Neuron (in vitro differentiated cells): Measurements from ENCODE around the gene SPOCK1.

Experiments used
- H2AFZ ChIP-seq: one replicate; pipeline ENCODE4 v1.6.1; 2013; ENCODE audit warnings: low read depth, mild to moderate bottlenecking, inconsistent platforms, low read length, moderate library complexity
- H3K27me3 ChIP-seq: one replicate; pipeline ENCODE4 v1.6.1; 2013; ENCODE audit warnings: low read length; ENCODE audit not compliant: insufficient read depth
- H3K36me3 ChIP-seq: one replicate; pipeline ENCODE4 v1.6.1; 2013; ENCODE audit warnings: low read length; ENCODE audit not compliant: insufficient read depth
- H3K4me1 ChIP-seq: one replicate; pipeline ENCODE4 v1.6.1; 2013; ENCODE audit warnings: low read length; ENCODE audit not compliant: insufficient read depth
- H3K4me3 ChIP-seq: 2 replicates; pipeline ENCODE4 v1.5.1; 2013; ENCODE audit warnings: mild to moderate bottlenecking, low read length, moderate library complexity
- H3K9me3 ChIP-seq: one replicate; pipeline ENCODE4 v1.6.1; 2013; ENCODE audit warnings: low read length

The SPOCK1 gene

DNA sequence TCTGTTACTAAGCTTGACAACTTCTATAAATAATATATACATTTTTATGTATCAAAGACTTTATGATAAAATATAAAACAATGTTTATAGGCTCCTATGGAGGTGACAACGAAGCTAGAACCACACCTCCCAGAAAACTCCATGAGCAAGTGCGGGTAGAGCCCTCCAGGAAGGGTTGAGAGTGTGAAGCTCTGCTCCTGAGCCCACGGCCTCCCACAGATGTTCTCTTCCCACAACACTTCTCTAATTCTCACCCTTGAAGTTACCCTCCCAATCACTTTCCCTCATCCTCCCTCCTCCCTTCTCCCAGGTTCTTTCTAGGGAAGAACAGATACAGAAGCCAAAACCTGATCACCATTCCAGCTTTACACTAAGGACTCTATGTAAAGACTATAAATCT, 427.6 kb downstream of the SPOCK1 start:
- H3K4me3 ChIP-seq, result no peak overlapping the region
- no peak overlapping the region for H2AFZ ChIP-seq
- no peaks in the 10 kb centered on the region for H3K27me3 ChIP-seq
- no peaks in the 10 kb centered on the region for H3K36me3 ChIP-seq
- H3K4me1 ChIP-seq, result no peaks in the 10 kb centered on the region
- H3K9me3 ChIP-seq, result no peaks in the 10 kb centered on the region

DNA sequence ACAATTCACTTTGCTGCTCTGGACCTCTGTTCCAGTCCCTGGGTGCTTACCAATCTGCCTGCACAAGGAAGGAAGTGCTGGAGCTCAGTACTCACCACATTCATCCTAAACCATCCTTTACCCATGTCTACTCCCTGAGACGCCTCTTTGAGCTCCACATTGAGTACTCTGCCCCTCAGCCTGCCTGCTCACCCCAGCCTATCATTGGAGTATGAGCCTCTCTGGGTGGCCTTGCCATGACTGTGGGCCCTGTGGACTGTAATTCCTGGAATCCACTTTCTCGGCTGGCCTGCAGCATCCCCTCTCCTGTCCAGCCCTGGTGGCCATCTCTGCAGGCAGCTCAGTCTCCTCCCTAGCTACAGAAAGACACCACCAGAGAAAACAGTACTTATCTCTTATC, 428.6 kb downstream of the SPOCK1 start:
- Histone ChIP-seq H3K4me1 (no peaks in the 10 kb centered on the region), H2AFZ (no peak overlapping the region), H3K4me3 (no peak overlapping the region), H3K36me3 (no peaks in the 10 kb centered on the region), H3K27me3 (no peaks in the 10 kb centered on the region), H3K9me3 (no peaks in the 10 kb centered on the region)

DNA sequence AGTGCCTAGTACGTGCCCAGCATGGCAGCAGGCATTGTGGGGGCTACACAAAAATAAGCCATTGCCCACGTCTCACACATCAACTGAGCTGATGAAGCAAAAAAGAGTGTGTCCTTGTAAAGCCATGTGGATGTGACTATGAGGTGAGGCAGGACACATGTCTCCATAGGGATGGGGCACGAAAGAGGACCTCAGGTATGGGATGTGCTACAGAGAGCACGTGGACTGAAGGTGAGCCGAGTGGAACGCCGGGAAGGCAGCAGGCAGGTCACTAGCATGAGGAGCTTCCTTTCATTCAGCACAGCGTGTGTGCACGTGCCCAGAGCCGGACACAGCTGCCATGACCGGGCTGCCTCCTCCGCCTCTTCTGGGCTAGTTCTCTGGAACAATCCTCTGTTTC, 429.8 kb downstream of the SPOCK1 start:
- Histone ChIP-seq H2AFZ (no peak overlapping the region), H3K36me3 (no peaks in the 10 kb centered on the region), H3K27me3 (no peaks in the 10 kb centered on the region), H3K4me1 (no peaks in the 10 kb centered on the region), H3K4me3 (no peak overlapping the region), H3K9me3 (no peaks in the 10 kb centered on the region)

DNA sequence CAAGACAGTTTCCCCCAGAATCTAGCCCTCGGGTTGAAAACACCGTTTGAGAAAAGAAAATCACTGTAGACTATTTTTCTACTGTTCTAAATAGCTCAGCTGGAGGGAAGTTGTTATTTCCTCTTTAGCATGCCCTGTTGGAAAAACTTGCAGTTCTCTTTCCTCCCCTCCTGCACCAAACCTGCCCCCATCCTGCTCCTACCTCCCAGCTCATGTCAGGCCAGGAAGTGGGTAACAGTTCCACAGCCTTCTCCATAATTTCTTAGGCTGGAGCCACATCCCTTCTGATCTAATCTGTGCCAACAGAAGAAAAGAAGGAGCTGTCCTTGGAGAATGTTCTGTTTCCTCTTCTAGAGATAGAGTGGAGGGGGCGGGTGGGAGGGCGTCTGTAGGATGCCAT, 437.7 kb downstream of the SPOCK1 start:
- Histone ChIP-seq H2AFZ (no peak overlapping the region), H3K27me3 (no peaks in the 10 kb centered on the region), H3K36me3 (no peaks in the 10 kb centered on the region), H3K9me3 (no peaks in the 10 kb centered on the region), H3K4me3 (no peak overlapping the region), H3K4me1 (no peaks in the 10 kb centered on the region)

DNA sequence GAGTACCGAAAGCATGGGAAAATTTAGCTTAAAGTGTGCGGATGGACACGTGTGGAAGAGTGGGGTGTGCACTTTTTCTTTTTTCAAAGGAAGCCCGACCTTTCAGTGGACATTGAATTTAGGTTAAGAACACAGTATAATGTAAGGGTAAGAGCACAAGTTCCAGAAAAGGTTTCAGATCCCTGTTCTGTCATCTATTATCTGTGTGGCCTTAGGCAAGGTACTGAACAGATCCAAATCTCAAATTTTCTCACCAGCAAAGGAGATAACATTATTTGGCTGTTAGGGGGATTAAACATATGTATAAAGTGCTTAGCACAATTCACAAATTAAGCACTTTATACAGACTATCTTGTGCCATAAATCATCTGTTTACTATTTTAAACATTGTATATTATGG, 441.0 kb downstream of the SPOCK1 start:
- no peaks in the 10 kb centered on the region for H3K36me3 ChIP-seq
- no peak overlapping the region for H3K4me3 ChIP-seq
- no peaks in the 10 kb centered on the region for H3K9me3 ChIP-seq
- H2AFZ ChIP-seq, result no peak overlapping the region
- H3K4me1 ChIP-seq, result no peaks in the 10 kb centered on the region
- no peaks in the 10 kb centered on the region for H3K27me3 ChIP-seq

DNA sequence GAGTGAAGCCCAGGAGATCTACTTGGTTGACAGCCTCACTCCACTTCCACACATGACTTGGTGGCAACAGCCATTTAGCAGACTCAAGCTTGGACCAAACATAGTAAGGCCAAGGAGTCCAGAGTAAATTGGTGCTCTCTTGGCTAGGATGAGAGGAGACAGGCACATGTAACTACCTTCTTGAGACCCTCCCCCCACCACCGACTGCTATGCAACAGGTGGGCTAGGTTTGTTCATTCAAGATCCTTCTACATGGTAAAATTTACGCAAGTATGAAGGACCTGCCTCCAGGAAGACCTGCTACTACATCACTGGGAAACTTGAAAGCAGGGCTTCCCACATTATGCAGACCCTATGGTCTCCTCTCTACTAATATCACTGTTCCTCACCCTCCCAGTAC, 442.4 kb downstream of the SPOCK1 start:
- no peak overlapping the region for H2AFZ ChIP-seq
- H3K4me3 ChIP-seq, result no peak overlapping the region

DNA sequence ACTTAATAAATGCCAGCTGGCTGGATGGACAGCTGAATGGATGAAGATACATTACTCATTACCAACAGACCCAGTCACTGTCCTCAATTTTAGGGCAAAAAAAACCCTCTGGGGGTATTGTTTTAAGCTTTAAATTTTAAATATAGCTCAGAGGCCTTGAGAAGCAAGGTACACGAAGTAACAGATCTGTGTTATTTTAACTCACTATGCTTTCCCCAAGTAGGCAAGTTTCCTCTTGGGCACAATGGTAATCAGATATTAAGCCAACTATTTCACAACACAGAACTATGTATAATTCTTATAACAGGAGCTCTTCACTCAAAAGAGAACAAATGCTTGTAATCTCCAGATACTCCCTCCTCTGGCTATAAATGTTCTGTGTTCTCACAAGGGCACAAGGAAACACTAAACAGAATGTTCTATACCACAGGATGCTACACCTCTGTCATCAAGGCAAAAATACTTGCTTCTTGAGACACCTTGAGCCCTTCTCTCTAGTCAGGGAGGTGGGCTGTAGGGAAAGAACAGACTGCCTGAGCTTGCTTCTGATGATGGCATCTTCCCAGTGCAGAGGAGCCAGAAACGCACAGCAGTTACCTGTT, 443.8 kb downstream of the SPOCK1 start:
- Histone ChIP-seq H3K36me3 (no peaks in the 10 kb centered on the region), H2AFZ (no peak overlapping the region), H3K27me3 (no peaks in the 10 kb centered on the region), H3K4me3 (no peak overlapping the region), H3K4me1 (no peaks in the 10 kb centered on the region), H3K9me3 (no peaks in the 10 kb centered on the region)

More for the DNA sequence above, 442.4 kb downstream of the SPOCK1 start:
- no peaks in the 10 kb centered on the region for H3K9me3 ChIP-seq
- no peaks in the 10 kb centered on the region for H3K36me3 ChIP-seq
- no peaks in the 10 kb centered on the region for H3K4me1 ChIP-seq
- no peaks in the 10 kb centered on the region for H3K27me3 ChIP-seq

DNA sequence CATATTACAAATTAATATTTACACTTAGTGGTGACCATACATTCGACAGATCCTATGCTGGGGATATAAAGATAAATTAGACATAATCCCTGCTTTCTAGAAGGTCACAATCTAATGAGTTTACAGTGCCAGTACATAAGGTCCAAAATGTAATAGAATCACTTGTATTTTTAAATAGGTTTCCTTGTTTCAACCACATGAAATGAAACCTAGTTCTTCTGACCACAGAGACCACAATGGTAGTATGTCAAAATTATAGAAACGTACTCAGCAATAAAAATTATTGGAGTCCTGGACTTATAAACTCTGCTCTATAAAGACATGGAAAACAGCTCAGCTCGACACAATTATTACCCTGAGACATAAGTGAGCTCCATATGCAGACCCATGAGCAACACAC, 444.3 kb downstream of the SPOCK1 start:
- no peaks in the 10 kb centered on the region for H3K36me3 ChIP-seq
- no peaks in the 10 kb centered on the region for H3K27me3 ChIP-seq
- no peak overlapping the region for H2AFZ ChIP-seq
- no peaks in the 10 kb centered on the region for H3K4me1 ChIP-seq
- no peak overlapping the region for H3K4me3 ChIP-seq
- no peaks in the 10 kb centered on the region for H3K9me3 ChIP-seq

DNA sequence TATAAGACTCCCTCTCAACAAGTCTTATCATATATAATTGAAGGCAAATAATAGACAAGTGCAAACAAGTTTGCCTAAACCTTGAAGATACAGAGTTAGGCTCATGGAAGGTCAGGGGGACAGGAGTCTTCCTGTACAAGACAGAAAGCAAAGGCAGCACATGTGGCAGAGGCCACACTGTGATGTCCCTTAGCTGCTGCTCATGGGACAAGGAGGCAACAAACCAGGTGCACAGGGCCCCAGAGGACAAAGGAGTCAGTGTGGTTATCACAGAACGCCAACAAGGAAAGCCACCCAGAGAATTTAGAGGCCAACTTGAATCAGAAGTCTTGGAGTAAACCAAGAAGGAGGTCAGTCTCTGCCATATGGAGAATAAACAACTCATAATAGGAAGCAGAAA, 444.8 kb downstream of the SPOCK1 start:
- no peaks in the 10 kb centered on the region for H3K36me3 ChIP-seq
- H3K9me3 ChIP-seq, result no peaks in the 10 kb centered on the region
- no peak overlapping the region for H3K4me3 ChIP-seq
- H3K4me1 ChIP-seq, result no peaks in the 10 kb centered on the region
- no peak overlapping the region for H2AFZ ChIP-seq
- no peaks in the 10 kb centered on the region for H3K27me3 ChIP-seq

DNA sequence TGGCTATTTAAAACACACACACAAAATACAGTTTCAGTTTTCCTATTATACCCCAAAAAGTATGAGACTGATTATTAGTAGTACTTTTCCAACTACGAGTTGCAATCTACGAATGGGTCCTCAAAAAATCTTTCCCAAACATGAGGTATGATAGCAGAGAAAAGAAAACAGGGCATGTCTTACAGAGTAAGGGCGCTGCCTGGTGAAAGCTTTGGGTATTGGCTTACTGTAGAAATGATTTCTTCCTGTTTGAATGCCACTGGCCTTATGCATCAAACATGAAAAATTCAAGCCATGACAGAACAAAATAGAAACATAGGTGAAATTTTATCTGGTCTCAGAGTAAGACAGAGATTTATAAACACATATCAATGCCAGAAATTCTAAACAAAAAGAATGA, 448.0 kb downstream of the SPOCK1 start:
- H3K4me1 ChIP-seq, result no peaks in the 10 kb centered on the region
- H2AFZ ChIP-seq, result no peak overlapping the region
- H3K27me3 ChIP-seq, result no peaks in the 10 kb centered on the region
- H3K4me3 ChIP-seq, result no peak overlapping the region
- H3K36me3 ChIP-seq, result no peaks in the 10 kb centered on the region
- H3K9me3 ChIP-seq, result no peaks in the 10 kb centered on the region

DNA sequence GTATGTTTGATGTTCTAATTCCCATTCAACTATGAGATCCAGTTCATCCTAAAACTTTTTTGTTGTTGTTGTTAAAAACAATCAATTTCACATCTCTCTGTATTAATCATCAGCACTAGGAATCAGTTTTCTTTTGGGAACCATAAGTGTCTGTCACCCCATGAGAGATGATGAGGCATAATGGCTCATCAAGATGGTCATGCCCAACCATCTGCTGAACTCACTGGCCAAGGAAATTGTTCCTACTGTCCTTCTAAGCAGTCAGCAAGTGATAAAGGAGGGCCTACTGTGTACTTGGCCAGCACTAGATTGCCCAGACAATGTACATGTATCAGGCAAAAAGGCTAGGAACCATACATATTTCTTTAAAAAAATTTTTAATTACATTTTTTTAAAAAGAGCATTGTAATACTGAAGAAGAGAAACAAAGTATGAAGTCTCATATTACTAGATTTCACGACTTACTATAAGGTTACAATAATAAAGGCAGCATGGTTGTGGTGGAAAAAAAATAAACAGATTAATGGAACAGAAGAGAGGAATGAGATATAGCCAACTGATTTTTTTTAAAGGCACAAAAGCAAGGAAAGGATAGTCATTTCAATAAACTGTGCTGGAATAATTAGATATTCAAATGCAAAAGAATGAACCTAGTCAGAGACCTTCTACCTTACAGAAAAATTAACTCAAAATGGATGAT, 458.3 kb downstream of the SPOCK1 start:
- H3K36me3 ChIP-seq, result no peaks in the 10 kb centered on the region

DNA sequence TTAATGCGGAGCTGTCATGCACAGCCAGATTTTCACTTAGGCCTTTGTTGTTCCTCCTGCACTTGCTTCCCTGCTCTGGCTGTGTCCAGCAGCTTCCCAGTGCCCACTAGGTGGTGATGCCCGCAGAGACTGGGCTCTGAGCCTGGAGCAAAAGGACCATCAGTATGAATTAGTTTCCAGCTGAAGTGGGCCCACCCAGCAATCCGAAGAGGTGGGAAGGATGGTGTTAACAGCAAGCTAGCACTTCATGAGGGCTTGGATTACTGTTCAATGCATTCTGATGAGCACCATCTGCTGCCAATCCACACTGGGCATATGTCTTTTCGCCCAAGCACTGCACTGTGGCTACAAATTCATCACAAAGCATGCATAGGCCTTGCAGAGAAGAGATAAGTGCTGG, 459.1 kb downstream of the SPOCK1 start:
- Histone ChIP-seq H3K36me3 (no peaks in the 10 kb centered on the region), H3K4me3 (no peak overlapping the region), H2AFZ (no peak overlapping the region), H3K27me3 (no peaks in the 10 kb centered on the region), H3K9me3 (no peaks in the 10 kb centered on the region), H3K4me1 (no peaks in the 10 kb centered on the region)

More for the DNA sequence above, 458.3 kb downstream of the SPOCK1 start:
- H3K4me1 ChIP-seq, result no peaks in the 10 kb centered on the region
- no peaks in the 10 kb centered on the region for H3K9me3 ChIP-seq
- no peaks in the 10 kb centered on the region for H3K27me3 ChIP-seq
- H2AFZ ChIP-seq, result no peak overlapping the region
- no peak overlapping the region for H3K4me3 ChIP-seq

DNA sequence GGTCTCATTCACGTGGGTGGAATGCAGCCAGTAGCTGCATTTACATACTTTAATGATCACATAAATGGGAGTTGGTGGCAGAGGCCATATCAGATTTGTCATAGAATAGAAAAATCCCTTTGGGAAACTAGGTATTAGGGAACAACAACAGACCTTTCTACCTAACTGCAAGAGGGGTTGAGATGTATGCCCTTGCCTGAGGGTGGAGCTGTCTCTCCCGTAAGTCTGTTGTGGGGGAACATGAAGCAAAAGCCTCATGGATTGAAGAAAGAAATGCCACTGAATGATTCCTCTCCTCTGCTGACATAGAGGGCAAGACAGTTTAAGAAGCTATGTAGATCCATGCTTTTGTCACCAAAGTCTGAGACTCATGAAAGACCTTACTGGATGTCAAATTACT, 461.3 kb downstream of the SPOCK1 start:
- H3K27me3 ChIP-seq, result no peaks in the 10 kb centered on the region
- no peaks in the 10 kb centered on the region for H3K4me1 ChIP-seq
- H3K9me3 ChIP-seq, result no peaks in the 10 kb centered on the region
- no peak overlapping the region for H2AFZ ChIP-seq
- no peaks in the 10 kb centered on the region for H3K36me3 ChIP-seq
- no peak overlapping the region for H3K4me3 ChIP-seq

DNA sequence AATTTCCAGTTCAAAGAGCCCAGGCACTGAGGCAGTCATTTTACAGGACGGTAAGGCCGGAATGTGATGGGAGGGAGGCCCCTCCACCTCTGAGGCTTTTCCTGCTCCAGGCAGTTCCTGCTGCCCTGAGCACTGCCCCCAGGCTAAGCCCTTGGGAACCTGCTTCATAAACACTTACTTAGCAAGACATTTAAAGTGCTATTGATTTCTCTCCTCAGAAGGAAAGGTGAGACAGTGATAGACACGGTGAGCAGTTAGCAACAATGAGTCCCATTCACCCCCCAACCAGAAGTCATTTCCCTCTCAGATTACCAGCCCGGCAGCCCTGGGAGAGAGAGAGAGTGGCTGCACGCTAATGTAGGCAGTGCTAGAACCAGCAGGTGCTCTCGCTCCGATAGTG, 462.5 kb downstream of the SPOCK1 start:
- no peaks in the 10 kb centered on the region for H3K27me3 ChIP-seq
- no peaks in the 10 kb centered on the region for H3K4me1 ChIP-seq
- no peak overlapping the region for H2AFZ ChIP-seq
- no peak overlapping the region for H3K4me3 ChIP-seq
- no peaks in the 10 kb centered on the region for H3K9me3 ChIP-seq
- H3K36me3 ChIP-seq, result no peaks in the 10 kb centered on the region
